ENCODE data around the gene NUP35. TPM values are rescaled to one million over a fixed set of nuclear protein-coding genes. Genes with fewer than 3 reads are reported as not detected.
A peak's percentile ranks its signal among the peaks of the same experiment; 100 is the strongest.

Gene NUP35
- total RNA-seq, 1 donor from 2014 or later: 11.8 TPM

DNA sequence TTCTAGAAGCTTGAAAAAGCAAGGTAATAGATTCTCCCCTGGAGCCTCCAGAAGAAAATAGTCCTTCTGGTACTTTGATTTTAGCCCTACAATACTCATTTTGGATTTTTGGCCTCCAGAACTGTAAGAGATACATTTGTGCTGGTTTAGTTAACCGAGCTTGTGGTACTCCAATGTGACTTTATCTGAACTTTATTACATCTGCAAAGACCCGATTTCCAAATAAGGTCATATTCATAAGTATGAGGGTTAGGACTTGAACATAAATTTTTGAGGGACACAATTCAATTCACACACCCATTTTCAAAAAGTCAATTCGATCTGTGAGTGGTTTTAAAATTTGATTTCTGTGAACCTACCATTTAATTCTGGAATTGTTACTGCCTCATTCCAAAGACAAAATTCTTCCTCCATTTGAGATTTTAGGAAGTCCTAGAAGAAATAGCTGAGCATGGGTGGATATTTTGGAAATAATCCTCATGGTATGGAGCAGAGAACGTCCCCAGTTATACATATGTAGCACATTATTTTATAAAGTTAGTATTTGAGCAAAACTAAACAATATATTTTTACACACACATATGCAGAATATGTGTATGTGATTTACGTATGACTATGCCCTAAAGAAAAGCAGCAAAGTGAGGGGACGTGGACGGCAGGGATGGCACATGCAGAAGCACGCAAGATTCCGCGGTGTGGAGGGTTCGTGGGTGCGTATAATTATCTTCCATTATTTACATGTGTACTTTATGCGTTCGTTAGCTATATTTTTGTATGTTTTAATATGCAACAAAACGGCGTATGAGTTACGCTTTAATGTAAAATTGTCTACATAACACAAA is 905 bp upstream of the NUP35 start:
- Mint-ChIP-seq H3K4me3 (ENCODE audit: unreplicated experiment) (peak overlapping the region; percentile 95), H3K27ac (ENCODE audit: unreplicated experiment) (peak overlapping the region; percentile 90), H3K4me1 (ENCODE audit: unreplicated experiment) (peaks cover 21% of the 10 kb centered on the region), H3K36me3 (ENCODE audit: low read depth, unreplicated experiment) (no peaks in the 10 kb centered on the region), H3K9me3 (ENCODE audit: unreplicated experiment) (no peaks in the 10 kb centered on the region), H3K27me3 (ENCODE audit: unreplicated experiment) (no peaks in the 10 kb centered on the region)
- DNase-seq (ENCODE audit: low spot score): no peak
- TF ChIP-seq, protein P1, sequence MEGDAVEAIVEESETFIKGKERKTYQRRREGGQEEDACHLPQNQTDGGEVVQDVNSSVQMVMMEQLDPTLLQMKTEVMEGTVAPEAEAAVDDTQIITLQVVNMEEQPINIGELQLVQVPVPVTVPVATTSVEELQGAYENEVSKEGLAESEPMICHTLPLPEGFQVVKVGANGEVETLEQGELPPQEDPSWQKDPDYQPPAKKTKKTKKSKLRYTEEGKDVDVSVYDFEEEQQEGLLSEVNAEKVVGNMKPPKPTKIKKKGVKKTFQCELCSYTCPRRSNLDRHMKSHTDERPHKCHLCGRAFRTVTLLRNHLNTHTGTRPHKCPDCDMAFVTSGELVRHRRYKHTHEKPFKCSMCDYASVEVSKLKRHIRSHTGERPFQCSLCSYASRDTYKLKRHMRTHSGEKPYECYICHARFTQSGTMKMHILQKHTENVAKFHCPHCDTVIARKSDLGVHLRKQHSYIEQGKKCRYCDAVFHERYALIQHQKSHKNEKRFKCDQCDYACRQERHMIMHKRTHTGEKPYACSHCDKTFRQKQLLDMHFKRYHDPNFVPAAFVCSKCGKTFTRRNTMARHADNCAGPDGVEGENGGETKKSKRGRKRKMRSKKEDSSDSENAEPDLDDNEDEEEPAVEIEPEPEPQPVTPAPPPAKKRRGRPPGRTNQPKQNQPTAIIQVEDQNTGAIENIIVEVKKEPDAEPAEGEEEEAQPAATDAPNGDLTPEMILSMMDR (IDR thresholded peaks at IDR 0.05; ENCODE audit: unreplicated experiment): no peak

DNA sequence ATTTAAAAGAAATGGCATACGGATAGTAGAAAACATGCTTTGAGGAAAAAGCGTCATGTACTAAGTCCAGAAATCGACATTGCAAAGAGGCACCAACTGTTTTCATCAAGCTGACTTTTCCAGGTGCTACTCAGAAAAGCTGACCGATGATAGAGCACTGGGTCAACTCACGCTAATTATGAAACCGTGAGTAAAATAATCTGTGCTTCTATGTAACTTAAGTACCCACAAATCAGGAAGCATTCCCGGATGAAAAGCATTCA is 353 bp upstream of the NUP35 start:
- DNase-seq (ENCODE audit: low spot score): no peak
- Mint-ChIP-seq H3K36me3 (ENCODE audit: low read depth, unreplicated experiment) (no peaks in the 10 kb centered on the region), H3K4me3 (ENCODE audit: unreplicated experiment) (peak overlapping the region; percentile 95), H3K27me3 (ENCODE audit: unreplicated experiment) (no peaks in the 10 kb centered on the region), H3K4me1 (ENCODE audit: unreplicated experiment) (peaks cover 21% of the 10 kb centered on the region), H3K9me3 (ENCODE audit: unreplicated experiment) (no peaks in the 10 kb centered on the region), H3K27ac (ENCODE audit: unreplicated experiment) (peak overlapping the region; percentile 90)
- TF ChIP-seq, protein P1 (IDR thresholded peaks at IDR 0.05; ENCODE audit: unreplicated experiment): no peak

DNA sequence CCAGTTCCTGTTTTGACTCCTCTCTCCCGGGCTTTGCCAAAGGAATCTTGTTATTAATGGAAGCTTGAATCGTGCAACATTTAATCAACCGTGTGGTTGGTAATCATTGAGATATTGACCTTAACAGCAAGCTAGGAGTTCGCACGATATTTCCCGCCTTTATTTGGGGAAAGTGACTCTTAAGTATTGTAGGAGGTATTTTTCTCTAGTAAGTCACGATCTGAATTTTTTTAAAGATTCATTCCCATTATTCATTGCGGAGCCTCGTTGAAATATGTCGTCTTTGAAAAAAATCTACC is 663 bp downstream of the NUP35 start:
- H3K4me1 Mint-ChIP-seq (ENCODE audit: unreplicated experiment): peaks cover 21% of the 10 kb centered on the region
- TF ChIP-seq, protein P1 (IDR thresholded peaks at IDR 0.05; ENCODE audit: unreplicated experiment): no peak
- no peaks in the 10 kb centered on the region for H3K36me3 Mint-ChIP-seq (ENCODE audit: low read depth, unreplicated experiment)
- no peak for DNase-seq (ENCODE audit: low spot score)
- H3K9me3 Mint-ChIP-seq (ENCODE audit: unreplicated experiment): no peaks in the 10 kb centered on the region
- H3K27ac Mint-ChIP-seq (ENCODE audit: unreplicated experiment): peak overlapping the region; percentile 83
- no peaks in the 10 kb centered on the region for H3K27me3 Mint-ChIP-seq (ENCODE audit: unreplicated experiment)
- H3K4me3 Mint-ChIP-seq (ENCODE audit: unreplicated experiment): peak overlapping the region; percentile 95

DNA sequence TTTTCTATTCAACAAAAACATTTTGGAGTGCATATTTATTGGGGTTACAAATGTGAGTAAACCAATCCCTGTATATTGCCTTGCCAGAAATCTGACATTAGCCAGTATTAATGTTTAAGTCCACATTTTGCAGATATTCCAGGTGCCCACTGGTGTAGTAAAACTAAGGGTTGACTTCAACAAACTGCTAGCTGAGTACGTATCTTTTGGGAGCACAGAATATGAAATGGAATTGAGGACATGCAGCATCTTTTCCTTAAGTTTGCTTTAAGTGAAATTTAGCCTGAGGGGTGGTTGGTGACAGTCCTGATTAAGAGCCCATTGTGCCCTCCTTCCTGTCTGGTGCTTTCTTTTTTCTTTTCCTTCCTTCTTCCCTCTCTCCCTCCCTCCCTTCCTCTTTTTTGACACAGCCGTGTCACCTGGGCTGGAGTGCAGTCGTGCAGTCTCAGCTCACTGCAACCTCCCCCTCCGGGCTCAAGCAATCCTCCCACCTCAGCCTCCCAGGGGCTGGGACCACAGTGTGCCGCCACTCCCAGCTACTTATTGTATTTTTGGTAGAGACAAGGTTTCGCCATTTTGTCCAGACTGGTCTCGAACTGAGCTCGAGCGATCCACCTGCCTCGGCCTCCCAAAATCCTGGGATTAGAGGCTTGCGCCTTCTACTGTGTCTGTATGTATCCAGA is 1.6 kb downstream of the NUP35 start:
- no peaks in the 10 kb centered on the region for H3K27me3 Mint-ChIP-seq (ENCODE audit: unreplicated experiment)
- H3K36me3 Mint-ChIP-seq (ENCODE audit: low read depth, unreplicated experiment): no peaks in the 10 kb centered on the region
- no peak for DNase-seq (ENCODE audit: low spot score)
- H3K9me3 Mint-ChIP-seq (ENCODE audit: unreplicated experiment): no peaks in the 10 kb centered on the region
- H3K4me3 Mint-ChIP-seq (ENCODE audit: unreplicated experiment): peak overlapping the region; percentile 95
- H3K27ac Mint-ChIP-seq (ENCODE audit: unreplicated experiment): peak overlapping the region; percentile 42
- TF ChIP-seq, protein P1 (IDR thresholded peaks at IDR 0.05; ENCODE audit: unreplicated experiment): no peak
- peaks cover 21% of the 10 kb centered on the region for H3K4me1 Mint-ChIP-seq (ENCODE audit: unreplicated experiment)

DNA sequence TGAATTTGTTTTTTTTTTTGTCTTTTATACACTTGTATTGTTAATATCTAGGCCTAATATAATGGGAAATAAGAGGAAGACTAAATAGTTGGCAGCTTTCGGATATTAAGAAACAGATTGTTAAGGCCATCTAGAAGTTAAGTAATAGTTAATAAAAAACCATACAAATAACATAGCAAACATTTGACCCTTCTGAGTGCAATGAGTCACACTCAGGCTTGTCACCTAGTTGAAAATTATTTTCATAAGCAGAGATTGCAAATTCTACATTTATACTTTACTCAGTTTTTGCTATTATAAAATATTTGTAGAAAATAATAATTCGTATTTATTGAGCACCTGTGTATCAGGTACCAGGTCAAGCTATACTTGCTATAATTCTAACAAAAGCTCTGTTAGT is 2.4 kb downstream of the NUP35 start:
- no peak overlapping the region for H3K4me3 Mint-ChIP-seq (ENCODE audit: unreplicated experiment)
- H3K9me3 Mint-ChIP-seq (ENCODE audit: unreplicated experiment): no peaks in the 10 kb centered on the region
- TF ChIP-seq, protein P1 (IDR thresholded peaks at IDR 0.05; ENCODE audit: unreplicated experiment): no peak
- H3K27ac Mint-ChIP-seq (ENCODE audit: unreplicated experiment): peak overlapping the region; percentile 26
- no peak for DNase-seq (ENCODE audit: low spot score)
- peaks cover 21% of the 10 kb centered on the region for H3K4me1 Mint-ChIP-seq (ENCODE audit: unreplicated experiment)
- H3K36me3 Mint-ChIP-seq (ENCODE audit: low read depth, unreplicated experiment): no peaks in the 10 kb centered on the region
- H3K27me3 Mint-ChIP-seq (ENCODE audit: unreplicated experiment): no peaks in the 10 kb centered on the region
